HG02763 (cell line): Measurements from ENCODE around the gene KRTAP10-1.
"Not testable (repeated sequence)": the region's sequence is repeated elsewhere in the genome, so short reads cannot be mapped to it uniquely, and the experiment has no call there.

ENCODE experiments used
- ATAC-seq: cut with Tn5 transposase; IDR thresholded peaks from one replicate; pipeline ENCODE4 v1.9.1; 2021; ENCODE audit warnings: mild to moderate bottlenecking, moderate library complexity; ENCODE audit not compliant: unreplicated experiment

Gene KRTAP10-1

GRCh38 chr21:44507673-44508425 lies 32.1 kb downstream of the KRTAP10-1 start:
- ATAC-seq, result no peak

GRCh38 chr21:44506279-44507255 lies 33.4 kb downstream of the KRTAP10-1 start:
- ATAC-seq, result no peak

- no peak for ATAC-seq
Measured at GRCh38 chr21:44505673-44506278, 34.2 kb downstream of the KRTAP10-1 start.

- no peak for ATAC-seq
Measured at GRCh38 chr21:44503901-44504399, 36.0 kb downstream of the KRTAP10-1 start.

GRCh38 chr21:44503006-44503889 lies 36.7 kb downstream of the KRTAP10-1 start:
- not testable (repeated sequence) for ATAC-seq

- ATAC-seq, result no peak
Measured at GRCh38 chr21:44502171-44502958, 37.6 kb downstream of the KRTAP10-1 start.

- ATAC-seq, result no peak
Measured at GRCh38 chr21:44500111-44500510, 39.9 kb downstream of the KRTAP10-1 start.

GRCh38 chr21:44499631-44500030 lies 40.4 kb downstream of the KRTAP10-1 start:
- ATAC-seq, result no peak

- ATAC-seq, result no peak
Measured at GRCh38 chr21:44499211-44499560, 40.8 kb downstream of the KRTAP10-1 start.

- no peak for ATAC-seq
Measured at GRCh38 chr21:44498280-44499210, 41.5 kb downstream of the KRTAP10-1 start.

- no peak for ATAC-seq
Measured at GRCh38 chr21:44497703-44498126, 42.3 kb downstream of the KRTAP10-1 start.

GRCh38 chr21:44496564-44497550 lies 43.1 kb downstream of the KRTAP10-1 start:
- ATAC-seq, result no peak

GRCh38 chr21:44495611-44496563 lies 44.1 kb downstream of the KRTAP10-1 start:
- no peak for ATAC-seq

- ATAC-seq, result no peak
Measured at GRCh38 chr21:44494956-44495355, 45.0 kb downstream of the KRTAP10-1 start.

GRCh38 chr21:44494418-44494817 lies 45.6 kb downstream of the KRTAP10-1 start:
- no peak for ATAC-seq
